Right ventricle myocardium superior (tissue), 1 donor: ENCODE data around the gene FGD3. TPM values are rescaled to one million over a fixed set of nuclear protein-coding genes. Genes with fewer than 3 reads are reported as not detected.
"Not testable (repeated sequence)": the region's sequence is repeated elsewhere in the genome, so short reads cannot be mapped to it uniquely, and the experiment has no call there.

Experiments
- ATAC-seq: fragments of 200-7000 bp; cut with Tn5 transposase; one replicate; pipeline ENCODE4 v1.9.1; 2020; ENCODE audit warnings: mild to moderate bottlenecking; ENCODE audit not compliant: poor library complexity
- DNase-seq: peaks from one replicate; pipeline ENCODE4 v3.0.0-alpha.2; 2020
- intact Hi-C: fragments of 100-400 bp; cut with DNase I; formaldehyde crosslinking; loops from one replicate; pipeline ENCODE4 v1.11.2; 2022
- long read RNA-seq: library from polyadenylated mRNA; unstranded; transcript quantifications from one replicate; pipeline ENCODE4 v2.0.0, GENCODE V29; 2021
- total RNA-seq: library from RNA; stranded (reverse); fragmentation: NEBNext Ultra II Directional; extraction: Animal tissue kit (Norgen Biotek cat#: 25700); gene quantifications from one replicate; pipeline ENCODE4 v1.2.1, GENCODE V29; 2021
- donor health status: DM: no; HTN: yes; CAD: no; lungs with severe emphysema.

The FGD3 gene
- total RNA-seq, result 2.7 TPM
- long read RNA-seq, partial matches to known transcripts, result 8 of 13 reads
- long read RNA-seq, other reads (novel, unspliced or antisense), result 2 of 13 reads

- DNase-seq (no peak), ATAC-seq (peak; percentile 84)
- intact Hi-C loops, result no loop called here
Observed at GRCh38 chr9:92947268-92948037, at the start of gene FGD3. FGD3 (plus strand) TSS chr9:92947523; CDS start chr9:92976257, 28,734 bp downstream.

GRCh38 chr9:92905137-92905536, 42.2 kb upstream of the FGD3 start:
- ATAC-seq, intact Hi-C loops, DNase-seq: not testable (repeated sequence)

GRCh38 chr9:92911511-92912475, 35.5 kb upstream of the FGD3 start:
- ATAC-seq (no peak), DNase-seq (no peak)
- intact Hi-C loops, result no loop called here

GRCh38 chr9:92917176-92917800, 30.0 kb upstream of the FGD3 start:
- DNase-seq (no peak), ATAC-seq (no peak)
- intact Hi-C loops, result no loop called here

- DNase-seq, result no peak
- intact Hi-C loops, result no loop called here
- ATAC-seq, result no peak
Observed at GRCh38 chr9:92920437-92920836, 26.9 kb upstream of the FGD3 start.

GRCh38 chr9:92931606-92932005, 15.7 kb upstream of the FGD3 start:
- no peak for ATAC-seq
- DNase-seq, result no peak
- intact Hi-C loops, result no loop called here

- ATAC-seq (no peak), DNase-seq (no peak)
- intact Hi-C loops, result no loop called here
Observed at GRCh38 chr9:92934321-92934720, 13.0 kb upstream of the FGD3 start.

- intact Hi-C loops, result no loop called here
- ATAC-seq (no peak), DNase-seq (no peak)
Observed at GRCh38 chr9:92938025-92938424, 9.3 kb upstream of the FGD3 start.

- DNase-seq, result no peak
- ATAC-seq, result no peak
- intact Hi-C loops, result no loop called here
Observed at GRCh38 chr9:92941861-92942260, 5.5 kb upstream of the FGD3 start.

- intact Hi-C loops, result no loop called here
- DNase-seq (no peak), ATAC-seq (peak; percentile 48)
Observed at GRCh38 chr9:92942688-92943616, 4.4 kb upstream of the FGD3 start.

- ATAC-seq (no peak), DNase-seq (no peak)
- intact Hi-C loops, result no loop called here
Observed at GRCh38 chr9:92944921-92945320, 2.4 kb upstream of the FGD3 start.

GRCh38 chr9:92945796-92946195, 1.5 kb upstream of the FGD3 start:
- intact Hi-C loops, result no loop called here
- ATAC-seq (no peak), DNase-seq (no peak)

GRCh38 chr9:92948038-92948534, 763 bp downstream of the FGD3 start:
- no peak for ATAC-seq
- intact Hi-C loops, result no loop called here

GRCh38 chr9:92948632-92949031, 1.3 kb downstream of the FGD3 start:
- ATAC-seq, result no peak
- intact Hi-C loops, result no loop called here
- no peak for DNase-seq

More at GRCh38 chr9:92948038-92948534, 763 bp downstream of the FGD3 start:
- DNase-seq, result no peak

GRCh38 chr9:92949266-92949982, 2.1 kb downstream of the FGD3 start:
- ATAC-seq, result no peak
- intact Hi-C loops, result no loop called here
- DNase-seq, result no peak

- intact Hi-C loops, result no loop called here
- DNase-seq (no peak), ATAC-seq (no peak)
Observed at GRCh38 chr9:92950359-92950955, 3.1 kb downstream of the FGD3 start.
